Effector memory CD4-positive, alpha-beta T cell (primary cell): Measurements from ENCODE around the gene CLPSL1.

Source experiments
- DNase-seq, 3 donors: peaks; one replicate each; pipeline ENCODE4 v3.0.0-alpha.2; 2020
- H3K27ac ChIP-seq: 2 replicates; pipeline ENCODE4 v1.7.0; 2013; ENCODE audit warnings: mild to moderate bottlenecking, low read length, moderate library complexity; ENCODE audit not compliant: insufficient read depth, poor library complexity, severe bottlenecking
- H3K27me3 ChIP-seq: replicated peaks from 2 replicates; pipeline ENCODE4 v1.7.0; 2013; ENCODE audit warnings: mild to moderate bottlenecking, low read length; ENCODE audit not compliant: insufficient read depth, control insufficient read depth, poor library complexity, severe bottlenecking
- H3K36me3 ChIP-seq: 2 replicates; pipeline ENCODE4 v1.7.0; 2013; ENCODE audit warnings: mild to moderate bottlenecking, low read length, moderate library complexity; ENCODE audit not compliant: control insufficient read depth, insufficient read depth
- H3K4me1 ChIP-seq: 2 replicates; pipeline ENCODE4 v1.7.0; 2013; ENCODE audit warnings: low read length, mild to moderate bottlenecking; ENCODE audit not compliant: control insufficient read depth, insufficient read depth, poor library complexity, severe bottlenecking
- H3K4me3 ChIP-seq: 2 replicates; pipeline ENCODE4 v1.7.0; 2013; ENCODE audit warnings: low read length, low read depth, mild to moderate bottlenecking; ENCODE audit not compliant: insufficient read depth, poor library complexity, severe bottlenecking
- H3K9me3 ChIP-seq: 2 replicates; pipeline ENCODE4 v1.7.0; 2013; ENCODE audit warnings: mild to moderate bottlenecking, low read length, moderate library complexity; ENCODE audit not compliant: control insufficient read depth

CLPSL1 gene

DNA sequence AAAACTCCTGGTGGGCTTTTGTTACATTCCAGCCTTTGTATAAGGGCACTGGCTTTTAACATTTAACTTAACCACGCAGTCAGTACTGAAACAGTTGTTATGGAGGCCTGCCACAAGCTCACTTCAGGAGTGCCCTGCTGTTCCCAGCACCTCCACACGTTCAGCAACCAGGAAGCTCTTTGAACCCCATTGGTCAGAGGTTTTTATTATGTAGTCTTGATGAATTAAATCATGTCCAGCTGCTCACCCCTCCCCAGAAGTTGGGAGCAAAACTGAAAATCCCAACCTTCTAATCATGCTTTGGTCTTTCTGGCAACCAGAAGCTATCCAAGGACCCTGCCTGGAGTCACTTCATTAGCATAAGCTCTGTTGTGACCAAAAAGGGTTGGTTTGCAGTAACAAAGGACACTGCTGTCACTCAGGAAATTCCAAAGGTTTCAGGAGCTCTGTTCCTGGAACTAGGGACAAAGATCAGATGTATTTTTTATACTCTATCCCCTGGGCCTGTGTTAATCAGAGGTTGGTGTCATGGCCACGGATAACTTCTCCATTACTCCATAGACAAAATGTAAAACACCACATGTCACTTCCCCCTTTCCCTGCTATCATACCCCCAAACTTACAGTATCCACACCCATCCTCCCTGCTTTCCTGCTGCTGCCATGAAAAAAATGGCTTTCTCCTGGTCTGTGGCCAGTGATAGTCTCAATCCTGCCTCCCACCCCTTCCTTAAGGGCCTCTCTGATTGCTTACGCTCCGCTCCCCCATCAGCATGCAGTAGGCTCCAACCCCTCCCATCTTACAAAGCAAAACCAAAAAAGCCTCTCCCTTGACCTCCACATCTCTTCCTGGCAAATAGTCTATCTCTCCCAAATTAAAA lies 40.9 kb upstream of the CLPSL1 start:
- no peaks in the 10 kb centered on the region for H3K9me3 ChIP-seq
- peaks cover 20% of the 10 kb centered on the region for H3K4me1 ChIP-seq
- H3K36me3 ChIP-seq: no peaks in the 10 kb centered on the region
- no peak overlapping the region for H3K27ac ChIP-seq
- H3K27me3 ChIP-seq: no peaks in the 10 kb centered on the region
- DNase-seq: no peak
- no peak overlapping the region for H3K4me3 ChIP-seq

DNA sequence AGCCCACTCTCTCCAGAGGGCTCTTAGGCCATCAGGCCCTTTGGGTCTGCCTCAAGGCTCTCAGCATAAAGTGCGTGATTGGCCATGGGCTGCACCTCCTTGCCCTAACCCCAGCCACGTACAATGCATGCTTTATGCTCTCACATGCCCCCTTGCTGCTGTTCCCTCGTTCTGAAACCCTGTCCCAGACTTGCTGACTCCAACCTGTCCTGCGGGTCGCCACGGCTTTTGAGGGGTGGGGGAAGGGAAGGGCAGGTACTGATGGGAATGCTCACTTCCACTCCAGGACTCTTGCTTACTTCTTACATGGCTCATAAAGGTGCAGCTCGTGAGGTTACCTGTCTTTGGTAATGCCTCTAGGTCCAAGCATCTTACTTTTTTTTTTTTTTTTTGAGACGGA lies 38.0 kb upstream of the CLPSL1 start:
- no peak for DNase-seq
- Histone ChIP-seq H3K4me3 (no peak overlapping the region), H3K27me3 (no peaks in the 10 kb centered on the region), H3K9me3 (no peaks in the 10 kb centered on the region), H3K4me1 (no peaks in the 10 kb centered on the region), H3K36me3 (no peaks in the 10 kb centered on the region), H3K27ac (no peak overlapping the region)

DNA sequence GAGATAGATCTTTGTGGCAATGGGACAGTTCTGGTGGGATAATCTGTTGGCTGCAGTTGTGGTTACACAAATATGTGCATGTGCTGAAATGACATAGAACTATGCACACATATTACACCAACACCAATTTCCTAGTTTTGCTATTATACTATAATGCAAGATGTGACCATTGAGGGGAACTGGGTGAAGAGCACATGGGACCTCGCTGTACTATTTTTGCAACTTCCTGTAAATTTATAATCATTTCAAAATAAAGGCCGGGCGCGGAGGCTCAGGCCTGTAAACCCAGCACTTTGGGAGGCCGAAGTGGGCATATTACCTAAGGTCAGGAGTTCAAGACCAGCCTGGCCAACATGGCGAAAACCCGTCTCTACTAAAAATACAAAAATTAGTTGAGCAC lies 35.3 kb upstream of the CLPSL1 start:
- Histone ChIP-seq H3K4me3 (no peak overlapping the region), H3K36me3 (no peaks in the 10 kb centered on the region), H3K9me3 (no peaks in the 10 kb centered on the region), H3K27ac (no peak overlapping the region), H3K27me3 (no peaks in the 10 kb centered on the region), H3K4me1 (no peaks in the 10 kb centered on the region)
- DNase-seq: no peak

DNA sequence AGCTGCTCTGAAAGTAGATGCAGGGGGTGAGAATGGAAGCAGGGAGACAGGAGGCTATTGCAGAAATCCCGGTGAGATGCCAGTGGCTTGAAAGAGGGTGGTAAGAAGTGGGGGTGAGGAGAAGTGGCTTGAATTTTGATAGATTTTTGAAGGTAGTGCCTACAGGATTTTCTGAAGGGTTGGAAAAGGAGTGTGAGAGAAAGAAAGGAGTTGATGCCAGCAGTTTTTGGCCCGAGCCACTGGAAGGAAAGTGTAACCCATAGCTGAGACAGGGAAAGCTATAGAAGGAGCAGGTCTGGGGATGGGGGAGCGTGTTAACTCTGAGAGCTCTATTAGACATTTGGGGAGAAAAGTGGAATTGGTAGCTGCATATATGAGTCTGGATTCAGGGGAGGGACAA lies 34.3 kb upstream of the CLPSL1 start:
- H3K27ac ChIP-seq: no peak overlapping the region
- no peak overlapping the region for H3K4me3 ChIP-seq
- H3K9me3 ChIP-seq: no peaks in the 10 kb centered on the region
- H3K27me3 ChIP-seq: no peaks in the 10 kb centered on the region
- no peaks in the 10 kb centered on the region for H3K4me1 ChIP-seq
- H3K36me3 ChIP-seq: no peaks in the 10 kb centered on the region
- no peak for DNase-seq

- Histone ChIP-seq H3K27ac (no peak overlapping the region), H3K36me3 (no peaks in the 10 kb centered on the region), H3K9me3 (no peaks in the 10 kb centered on the region), H3K27me3 (no peaks in the 10 kb centered on the region), H3K4me3 (no peak overlapping the region), H3K4me1 (no peaks in the 10 kb centered on the region)
- no peak for DNase-seq
Measured at GRCh38 chr6:35747877-35748276, 32.9 kb upstream of the CLPSL1 start.

GRCh38 chr6:35750557-35750956 lies 30.3 kb upstream of the CLPSL1 start:
- Histone ChIP-seq H3K4me1 (no peaks in the 10 kb centered on the region), H3K27me3 (no peaks in the 10 kb centered on the region), H3K4me3 (no peak overlapping the region), H3K36me3 (no peaks in the 10 kb centered on the region), H3K9me3 (no peaks in the 10 kb centered on the region), H3K27ac (no peak overlapping the region)
- no peak for DNase-seq

DNA sequence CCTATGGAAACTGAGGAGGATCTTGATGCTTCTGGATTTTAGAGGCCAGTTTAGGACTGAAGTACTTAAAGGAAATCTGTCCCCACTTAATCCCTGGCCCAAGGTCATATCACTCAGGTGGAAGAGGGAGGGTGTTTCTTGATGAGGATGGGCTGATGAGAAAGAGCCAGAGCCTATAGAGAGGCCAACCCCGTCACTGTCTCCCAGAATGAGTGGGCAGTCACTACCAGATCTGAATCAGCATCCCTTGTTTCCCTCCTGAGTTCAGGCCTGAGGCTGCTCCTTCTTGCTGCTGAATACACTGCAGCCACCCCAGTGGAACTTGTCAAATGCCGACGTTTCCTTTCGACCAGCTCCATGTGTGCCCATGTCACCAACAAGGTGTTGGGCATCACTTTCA lies 29.2 kb upstream of the CLPSL1 start:
- Histone ChIP-seq H3K36me3 (no peaks in the 10 kb centered on the region), H3K9me3 (no peaks in the 10 kb centered on the region), H3K27ac (no peak overlapping the region), H3K27me3 (no peaks in the 10 kb centered on the region), H3K4me1 (no peaks in the 10 kb centered on the region), H3K4me3 (no peak overlapping the region)
- no peak for DNase-seq

DNA sequence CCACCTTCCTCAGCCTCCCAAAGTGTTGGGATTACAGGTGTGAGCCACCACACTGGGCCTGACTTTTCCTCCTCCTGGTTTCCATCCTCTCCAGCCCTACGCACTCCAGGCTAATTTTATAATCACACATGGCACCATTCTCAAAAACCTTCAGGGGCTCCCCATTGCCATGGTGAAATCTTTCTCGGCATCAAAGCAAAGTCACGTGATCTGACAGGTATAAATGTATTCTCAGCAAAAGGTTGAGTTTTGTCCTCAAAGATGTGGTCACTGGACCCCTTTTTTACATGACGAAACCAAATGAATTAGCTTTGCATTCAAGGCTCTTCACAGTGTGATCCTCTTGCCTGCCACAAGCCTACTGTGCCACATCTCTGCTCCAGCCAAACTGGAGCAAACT lies 28.5 kb upstream of the CLPSL1 start:
- no peak for DNase-seq
- Histone ChIP-seq H3K27me3 (no peaks in the 10 kb centered on the region), H3K9me3 (no peaks in the 10 kb centered on the region), H3K4me1 (no peaks in the 10 kb centered on the region), H3K4me3 (no peak overlapping the region), H3K36me3 (no peaks in the 10 kb centered on the region), H3K27ac (no peak overlapping the region)

DNA sequence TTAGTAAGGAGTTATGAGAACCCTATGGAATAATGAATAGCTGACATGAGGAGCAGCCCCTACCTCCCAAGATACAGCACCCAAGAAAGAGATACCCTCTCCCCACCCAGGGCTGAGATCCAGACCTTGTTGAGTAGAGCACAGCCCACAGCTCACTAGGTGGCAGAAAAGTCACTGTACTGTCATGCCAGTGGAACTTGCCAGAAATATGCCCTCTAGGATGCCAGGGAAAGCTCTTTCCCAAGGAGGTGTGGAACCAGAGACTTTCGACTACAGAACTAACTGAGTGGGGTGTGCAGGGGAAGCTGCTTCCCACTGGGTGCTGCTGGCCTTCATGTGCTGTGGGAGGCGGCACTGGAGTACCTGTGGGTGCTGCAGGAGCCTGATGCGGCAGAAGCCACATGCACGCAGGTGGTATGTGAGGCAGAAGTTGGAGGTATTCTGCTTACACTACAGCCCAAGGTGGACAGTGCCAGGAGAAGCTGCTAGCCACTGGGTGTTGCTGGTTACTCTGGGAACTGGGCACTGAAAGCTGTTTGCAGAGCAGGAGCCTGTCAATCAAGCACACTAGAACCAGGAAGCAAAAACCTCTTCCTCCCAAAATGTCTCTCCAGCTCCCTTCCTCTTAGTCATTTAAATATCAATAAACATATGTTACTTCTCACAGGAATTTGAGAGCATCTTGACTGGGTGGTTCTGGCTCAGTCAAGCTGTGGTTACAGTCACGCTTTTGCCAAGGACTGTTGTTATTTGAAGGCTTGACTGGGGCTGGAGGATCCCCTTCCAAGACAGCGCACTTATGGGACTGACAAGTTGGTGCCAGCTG lies 26.2 kb upstream of the CLPSL1 start:
- Histone ChIP-seq H3K36me3 (no peaks in the 10 kb centered on the region), H3K4me3 (no peak overlapping the region), H3K4me1 (no peaks in the 10 kb centered on the region), H3K9me3 (no peaks in the 10 kb centered on the region), H3K27me3 (no peaks in the 10 kb centered on the region), H3K27ac (no peak overlapping the region)
- no peak for DNase-seq

DNA sequence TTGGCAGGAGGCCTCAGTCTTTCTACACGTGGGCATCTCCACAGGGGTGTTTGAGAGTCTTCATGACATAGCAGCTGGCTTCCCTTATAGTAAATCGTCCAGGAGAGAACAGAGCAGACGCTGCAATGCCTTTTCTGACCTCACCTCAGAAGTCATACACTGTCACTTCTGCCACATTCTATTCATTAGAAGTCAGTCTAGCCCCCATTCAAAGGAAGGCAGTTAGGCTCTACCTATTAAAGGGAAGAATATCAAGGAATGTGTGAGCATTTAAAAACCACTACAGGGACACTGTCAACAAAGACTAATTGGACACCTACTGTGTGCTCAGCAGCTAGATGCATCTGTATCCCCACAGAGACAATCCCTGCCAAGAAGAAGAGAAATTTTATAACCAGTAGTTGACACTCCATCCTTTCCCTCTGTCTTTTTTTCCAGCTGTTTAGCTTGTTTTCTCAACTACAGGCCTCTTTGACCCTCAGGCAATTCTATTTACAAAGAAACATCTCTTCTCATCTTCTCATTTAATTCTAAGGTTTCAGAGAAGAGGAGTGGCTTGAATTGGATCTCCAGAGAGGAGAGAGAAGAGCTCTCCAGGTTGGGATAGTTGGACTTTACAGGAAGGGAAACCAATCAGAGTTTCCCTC lies 25.4 kb upstream of the CLPSL1 start:
- Histone ChIP-seq H3K4me1 (no peaks in the 10 kb centered on the region), H3K27me3 (no peaks in the 10 kb centered on the region), H3K4me3 (no peak overlapping the region), H3K36me3 (no peaks in the 10 kb centered on the region), H3K27ac (no peak overlapping the region), H3K9me3 (no peaks in the 10 kb centered on the region)
- no peak for DNase-seq
